Stimulated activated CD4-positive, alpha-beta T cell treated with anti-CD3 and anti-CD28 coated beads, Interleukin-12 subunit alpha, Interleukin-12 subunit beta, amount 100 ng/mL, for 48 hours (primary cell): ENCODE measurements around the gene TNFAIP8L3.

Experiments
- DNase-seq, 3 donors: peaks; one replicate each; pipeline ENCODE4 v3.0.0-alpha.2; 2020; ENCODE audit warnings: low read depth in 2 of 3, low spot score in 1 of 3

The TNFAIP8L3 gene

GRCh38 chr15:51090753-51091152 lies 4.0 kb downstream of the TNFAIP8L3 start:
- no peak for DNase-seq

GRCh38 chr15:51089699-51090453 lies 4.8 kb downstream of the TNFAIP8L3 start:
- no peak for DNase-seq

GRCh38 chr15:51089041-51089440 lies 5.7 kb downstream of the TNFAIP8L3 start:
- no peak for DNase-seq

GRCh38 chr15:51088585-51088984 lies 6.1 kb downstream of the TNFAIP8L3 start:
- no peak for DNase-seq

- no peak for DNase-seq
These were observed 7.2 kb downstream of the TNFAIP8L3 start for GRCh38 chr15:51087513-51087912.

GRCh38 chr15:51086409-51086808 lies 8.3 kb downstream of the TNFAIP8L3 start:
- no peak for DNase-seq

GRCh38 chr15:51085764-51086163 lies 8.9 kb downstream of the TNFAIP8L3 start:
- DNase-seq, result no peak

GRCh38 chr15:51083641-51084166 lies 11.0 kb downstream of the TNFAIP8L3 start:
- DNase-seq, result no peak

GRCh38 chr15:51082246-51082645 lies 12.5 kb downstream of the TNFAIP8L3 start:
- DNase-seq, result no peak

GRCh38 chr15:51080286-51080685 lies 14.4 kb downstream of the TNFAIP8L3 start:
- DNase-seq, result no peak

GRCh38 chr15:51079226-51079625 lies 15.5 kb downstream of the TNFAIP8L3 start:
- DNase-seq, result no peak

GRCh38 chr15:51077221-51078153 lies 17.2 kb downstream of the TNFAIP8L3 start:
- peak; percentile 42 to 69 (median 58) for DNase-seq

GRCh38 chr15:51076524-51077220 lies 18.0 kb downstream of the TNFAIP8L3 start:
- no peak for DNase-seq

GRCh38 chr15:51075826-51076523 lies 18.7 kb downstream of the TNFAIP8L3 start:
- peak in 1 of 3 donors; percentile 10 for DNase-seq

- DNase-seq, result no peak
These were observed 19.3 kb downstream of the TNFAIP8L3 start for GRCh38 chr15:51075364-51075763.

- DNase-seq, result no peak
These were observed 19.8 kb downstream of the TNFAIP8L3 start for GRCh38 chr15:51074926-51075325.

GRCh38 chr15:51071578-51071977 lies 23.1 kb downstream of the TNFAIP8L3 start:
- DNase-seq, result no peak

- DNase-seq, result no peak
These were observed 24.7 kb downstream of the TNFAIP8L3 start for GRCh38 chr15:51069983-51070382.

GRCh38 chr15:51067510-51067909 lies 27.2 kb downstream of the TNFAIP8L3 start:
- DNase-seq, result no peak

- no peak for DNase-seq
These were observed 28.9 kb downstream of the TNFAIP8L3 start for GRCh38 chr15:51065781-51066180.

GRCh38 chr15:51065261-51065660 lies 29.4 kb downstream of the TNFAIP8L3 start:
- no peak for DNase-seq
